Liver (tissue), 9 donors: ENCODE results near the gene ZNF280B. TPM values are rescaled to one million over a fixed set of nuclear protein-coding genes. Genes with fewer than 3 reads are reported as not detected.

ENCODE experiments used
- DNase-seq: peaks from one replicate; pipeline ENCODE4 v3.0.0-alpha.2; 2017; ENCODE audit warnings: low spot score
- H3K27ac ChIP-seq, 2 donors: one replicate each; pipeline ENCODE4 v1.7.0; 2013; ENCODE audit warnings: inconsistent platforms in 2 of 2, low read length in 2 of 2, control low read depth in 1 of 2, low read depth in 1 of 2, mild to moderate bottlenecking in 1 of 2
- H3K27me3 ChIP-seq, 4 donors: one replicate each; pipeline versions ENCODE4 v1.6.1 to v1.7.0; 2013; ENCODE audit warnings: low read length in 3 of 4, inconsistent platforms in 1 of 4, mild to moderate bottlenecking in 1 of 4, moderate library complexity in 1 of 4; ENCODE audit not compliant: control insufficient read depth in 4 of 4, insufficient read depth in 4 of 4
- H3K36me3 ChIP-seq, 4 donors: one replicate each; pipeline versions ENCODE4 v1.6.1 to v1.7.0; 2013; ENCODE audit warnings: low read length in 3 of 4, mild to moderate bottlenecking in 3 of 4, low read depth in 1 of 4, moderate library complexity in 1 of 4; ENCODE audit not compliant: control insufficient read depth in 4 of 4, insufficient read depth in 3 of 4
- H3K4me1 ChIP-seq, 4 donors: one replicate each; pipeline versions ENCODE4 v1.6.1 to v1.7.0; 2013; ENCODE audit warnings: low read length in 3 of 4, mild to moderate bottlenecking in 3 of 4, moderate library complexity in 1 of 4; ENCODE audit not compliant: control insufficient read depth in 4 of 4, insufficient read depth in 4 of 4
- H3K4me3 ChIP-seq, 3 donors: one replicate each; pipeline versions ENCODE4 v1.6.1 to v1.7.0; 2013; ENCODE audit warnings: low read length in 3 of 3, control low read depth in 1 of 3, low read depth in 1 of 3, mild to moderate bottlenecking in 1 of 3
- H3K9ac ChIP-seq, 2 donors: one replicate each; pipeline ENCODE4 v1.7.0; 2013; ENCODE audit warnings: low read length in 2 of 2, mild to moderate bottlenecking in 2 of 2, moderate library complexity in 2 of 2, control low read depth in 1 of 2, low read depth in 1 of 2
- H3K9me3 ChIP-seq, 4 donors: one replicate each; pipeline versions ENCODE4 v1.6.1 to v1.7.0; 2013; ENCODE audit warnings: low read length in 3 of 4; ENCODE audit not compliant: control insufficient read depth in 4 of 4
- ATF3 ChIP-seq: IDR thresholded peaks from 2 replicates; pipeline ENCODE4 v1.6.1; 2016; ENCODE audit warnings: antibody characterized with exemption
- CTCF ChIP-seq: fragments of 150-350 bp; IDR thresholded peaks from 2 replicates; pipeline ENCODE4 v1.5.1; 2017; ENCODE audit warnings: improper control_type of control experiment, low read depth, low read length; ENCODE audit not compliant: missing input control
- FOXA1 ChIP-seq: IDR thresholded peaks from 2 replicates; pipeline ENCODE4 v1.6.1; 2016; ENCODE audit warnings: antibody characterized with exemption
- FOXA2 ChIP-seq: IDR thresholded peaks from 2 replicates; pipeline ENCODE4 v1.6.1; 2016; ENCODE audit warnings: antibody characterized with exemption
- HNF4A ChIP-seq, 2 donors: conservative IDR thresholded peaks; 2 replicates each; pipeline ENCODE4 v1.6.1; 2016; ENCODE audit warnings: antibody characterized with exemption in 2 of 2, mild to moderate bottlenecking in 2 of 2
- JUND ChIP-seq, 2 donors: IDR thresholded peaks; 2 replicates each; pipeline ENCODE4 v1.6.1; 2016; ENCODE audit warnings: antibody characterized with exemption in 2 of 2
- MAX ChIP-seq: IDR thresholded peaks from 2 replicates; pipeline ENCODE4 v1.6.1; 2016; ENCODE audit warnings: antibody characterized with exemption
- NR2F2 ChIP-seq: IDR thresholded peaks from 2 replicates; pipeline ENCODE4 v1.6.1; 2016; ENCODE audit warnings: antibody characterized with exemption
- REST ChIP-seq: IDR thresholded peaks from 2 replicates; pipeline ENCODE4 v1.6.1; 2016; ENCODE audit warnings: antibody characterized with exemption, mild to moderate bottlenecking
- RXRA ChIP-seq, 2 donors: IDR thresholded peaks; 2 replicates each; pipeline ENCODE4 v1.6.1; 2017 to 2018; ENCODE audit warnings: antibody characterized with exemption in 2 of 2, mild to moderate bottlenecking in 1 of 2
- SP1 ChIP-seq: IDR thresholded peaks from 2 replicates; pipeline ENCODE4 v1.6.1; 2018; ENCODE audit warnings: antibody characterized with exemption, mild to moderate bottlenecking
- TAF1 ChIP-seq: conservative IDR thresholded peaks from 2 replicates; pipeline ENCODE4 v1.6.1; 2016; ENCODE audit warnings: antibody characterized with exemption, mild to moderate bottlenecking
- YY1 ChIP-seq: IDR thresholded peaks from 2 replicates; pipeline ENCODE4 v1.6.1; 2016; ENCODE audit warnings: antibody characterized with exemption, mild to moderate bottlenecking
- ZBTB33 ChIP-seq: IDR thresholded peaks from 2 replicates; pipeline ENCODE4 v1.6.1; 2016; ENCODE audit warnings: antibody characterized with exemption
- WGBS: extraction: QIAGEN DNeasy Blood & Tissue Kit; methylation state at CpG from one replicate; pipeline ENCODE4 v1.1.7; 2013; 5-methylcytosine and 5-hydroxymethylcytosine counted together
- polyA plus RNA-seq, 2 donors: library from polyadenylated mRNA; stranded (reverse) in 1 of 2; unstranded in 1 of 2; fragments of 200-250 nt in 1 of 2; fragments of >200 nt in 1 of 2; fragmentation: Nextera tagmentation in 1 of 2; extraction: Ambion mirVana in 1 of 2; gene quantifications; one replicate each; pipeline versions ENCODE4 v1.2.1 to v1.2.3, GENCODE V29; 2013 to 2015
- total RNA-seq, 2 donors: library from RNA; depleted of rRNA; stranded (reverse); fragments of >200 nt; gene quantifications; one replicate each; pipeline ENCODE4 v1.2.3, GENCODE V29; 2014
- donor health status: healthy.
- donor health status: healthy.
- donor health status: healthy.
- donor health status: healthy.
- donor health status: healthy.

Gene ZNF280B
- total and polyA plus RNA-seq, 4 donors, result 0.03 to 0.84 (median 0.06) TPM

- no peak overlapping the region for H3K4me3 ChIP-seq
- no peak for DNase-seq
- TF ChIP-seq SP1, result no peak
- TF ChIP-seq FOXA2, result no peak
- no peak for TF ChIP-seq HNF4A (conservative IDR thresholded peaks at IDR 0.05)
- no peak for TF ChIP-seq RXRA (IDR thresholded peaks at IDR 0.05)
- no peak for TF ChIP-seq MAX
- no peak for TF ChIP-seq REST
- no peak for TF ChIP-seq TAF1
- TF ChIP-seq YY1, result no peak
- TF ChIP-seq FOXA1, result no peak
- H3K9ac ChIP-seq, result no peak overlapping the region
- no peaks in the 10 kb centered on the region for H3K4me1 ChIP-seq
- 81% methylated on average over 1 of the region's 1 CpG for WGBS
- peaks cover 0 to 2% (median under 1%) of the 10 kb centered on the region in 4 donors for H3K27me3 ChIP-seq
- H3K36me3 ChIP-seq, result no peaks in the 10 kb centered on the region
- no peak overlapping the region for H3K27ac ChIP-seq
- peaks cover 0 to 5% (median 0%) of the 10 kb centered on the region in 4 donors for H3K9me3 ChIP-seq
Observed at GRCh38 chr22:22467112-22467511, 41.4 kb downstream of the ZNF280B start.

- H3K27ac ChIP-seq, result no peak overlapping the region
- H3K9ac ChIP-seq, result no peak overlapping the region
- no peak for DNase-seq
- TF ChIP-seq SP1 (no peak), MAX (no peak), TAF1 (no peak), JUND (IDR thresholded peaks at IDR 0.05) (no peak), YY1 (no peak), ZBTB33 (no peak), CTCF (no peak), NR2F2 (no peak), ATF3 (no peak), FOXA2 (no peak)
- no peak overlapping the region for H3K4me3 ChIP-seq
- WGBS, result 78% methylated on average over 1 of the region's 1 CpG
- peaks cover 0 to 5% (median 0%) of the 10 kb centered on the region in 4 donors for H3K9me3 ChIP-seq
- H3K27me3 ChIP-seq, result peaks cover 0 to 2% (median under 1%) of the 10 kb centered on the region in 4 donors
- no peaks in the 10 kb centered on the region for H3K36me3 ChIP-seq
- no peaks in the 10 kb centered on the region for H3K4me1 ChIP-seq
Observed at GRCh38 chr22:22465782-22466181, 42.8 kb downstream of the ZNF280B start.
